Tibial artery (tissue), 4 donors: ENCODE measurements around the gene ROR2.
A peak's percentile ranks its signal among the peaks of the same experiment; 100 is the strongest.

Experiments
- DNase-seq, 2 donors: peaks; one replicate each; pipeline ENCODE4 v3.0.0-alpha.2; 2019
- H3K27ac ChIP-seq, 2 donors: fragments of 200-600 bp; sonication (generic) in 1 of 2; 1 replicate in 1 of 2; 2 replicates in 1 of 2; pipeline ENCODE4 v1.5.1; 2018 to 2019; ENCODE audit warnings: mild to moderate bottlenecking in 1 of 2
- H3K27me3 ChIP-seq, 2 donors: fragments of 200-600 bp; sonication (generic) in 1 of 2; one replicate each; pipeline versions ENCODE4 v1.5.1 to v1.6.0; 2016 to 2019
- H3K36me3 ChIP-seq, 3 donors: fragments of 200-600 bp; sonication (generic) in 2 of 3; one replicate each; pipeline ENCODE4 v1.5.1; 2016 to 2019; ENCODE audit warnings: mild to moderate bottlenecking in 2 of 3
- H3K4me1 ChIP-seq, 4 donors: fragments of 200-600 bp; sonication (generic) in 2 of 4; 1 replicate in 3 of 4; 2 replicates in 1 of 4; pipeline ENCODE4 v1.5.1; 2016 to 2019
- H3K4me3 ChIP-seq, 2 donors: fragments of 200-600 bp; sonication (generic) in 1 of 2; 1 replicate in 1 of 2; 2 replicates in 1 of 2; pipeline ENCODE4 v1.5.1; 2018 to 2019; ENCODE audit warnings: mild to moderate bottlenecking in 2 of 2
- H3K9me3 ChIP-seq, 3 donors: fragments of 200-600 bp; sonication (generic) in 1 of 3; one replicate each; pipeline ENCODE4 v1.5.1; 2016 to 2019
- intact Hi-C: fragments of 100-400 bp; cut with DNase I; formaldehyde crosslinking; loops from one replicate; pipeline ENCODE4 v1.15.0; 2023; ENCODE audit warnings: low total_unique reads
- TF ChIP-seq, protein P1 (sequence below), 2 experiments: fragments of 200-600 bp in 1 of 2; fragments of 450-650 bp in 1 of 2; IDR thresholded peaks; one replicate each; pipeline ENCODE4 v1.5.1; 2017 to 2019; ENCODE audit warnings: antibody characterized with exemption in 2 of 2, mild to moderate bottlenecking in 1 of 2, moderate library complexity in 1 of 2

ROR2 gene

GRCh38 chr9:91920630-91921350 lies 29.2 kb downstream of the ROR2 start:
- TF ChIP-seq, protein P1, sequence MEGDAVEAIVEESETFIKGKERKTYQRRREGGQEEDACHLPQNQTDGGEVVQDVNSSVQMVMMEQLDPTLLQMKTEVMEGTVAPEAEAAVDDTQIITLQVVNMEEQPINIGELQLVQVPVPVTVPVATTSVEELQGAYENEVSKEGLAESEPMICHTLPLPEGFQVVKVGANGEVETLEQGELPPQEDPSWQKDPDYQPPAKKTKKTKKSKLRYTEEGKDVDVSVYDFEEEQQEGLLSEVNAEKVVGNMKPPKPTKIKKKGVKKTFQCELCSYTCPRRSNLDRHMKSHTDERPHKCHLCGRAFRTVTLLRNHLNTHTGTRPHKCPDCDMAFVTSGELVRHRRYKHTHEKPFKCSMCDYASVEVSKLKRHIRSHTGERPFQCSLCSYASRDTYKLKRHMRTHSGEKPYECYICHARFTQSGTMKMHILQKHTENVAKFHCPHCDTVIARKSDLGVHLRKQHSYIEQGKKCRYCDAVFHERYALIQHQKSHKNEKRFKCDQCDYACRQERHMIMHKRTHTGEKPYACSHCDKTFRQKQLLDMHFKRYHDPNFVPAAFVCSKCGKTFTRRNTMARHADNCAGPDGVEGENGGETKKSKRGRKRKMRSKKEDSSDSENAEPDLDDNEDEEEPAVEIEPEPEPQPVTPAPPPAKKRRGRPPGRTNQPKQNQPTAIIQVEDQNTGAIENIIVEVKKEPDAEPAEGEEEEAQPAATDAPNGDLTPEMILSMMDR (IDR thresholded peaks at IDR 0.05), result no peak
- no peaks in the 10 kb centered on the region for H3K9me3 ChIP-seq
- no peak overlapping the region for H3K4me3 ChIP-seq
- no peak overlapping the region for H3K27ac ChIP-seq
- intact Hi-C loops, result no loop called here
- H3K27me3 ChIP-seq, result peaks cover 0 to 10% of the 10 kb centered on the region in 2 donors
- no peaks in the 10 kb centered on the region for H3K36me3 ChIP-seq
- DNase-seq, result no peak
- H3K4me1 ChIP-seq, result no peaks in the 10 kb centered on the region

DNA sequence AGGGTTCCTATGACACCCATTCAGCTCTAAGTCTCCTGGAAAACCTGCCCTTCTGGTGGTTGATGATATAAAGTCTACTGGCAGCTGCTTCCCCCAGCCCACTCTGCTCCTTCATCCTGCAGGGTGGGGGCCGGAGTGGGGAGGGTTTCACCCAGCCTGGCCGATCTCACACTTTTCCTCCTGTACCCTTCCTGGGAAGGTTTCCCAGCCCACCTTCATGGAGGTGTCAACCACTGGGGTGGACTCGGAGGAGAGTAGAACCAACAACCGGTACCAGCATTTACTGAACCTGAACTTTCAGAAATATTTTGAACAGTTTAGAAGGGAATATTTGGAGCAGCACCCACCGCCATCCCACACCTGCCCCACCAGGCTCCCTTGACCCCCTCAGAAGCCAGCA lies 30.4 kb downstream of the ROR2 start:
- TF ChIP-seq, protein P1 (IDR thresholded peaks at IDR 0.05), result no peak
- no peak for DNase-seq
- Histone ChIP-seq H3K4me3 (no peak overlapping the region), H3K27ac (no peak overlapping the region), H3K9me3 (no peaks in the 10 kb centered on the region), H3K27me3 (peaks cover 0 to 10% of the 10 kb centered on the region in 2 donors), H3K4me1 (no peaks in the 10 kb centered on the region), H3K36me3 (no peaks in the 10 kb centered on the region)
- intact Hi-C loops, result no loop called here

- no peaks in the 10 kb centered on the region for H3K9me3 ChIP-seq
- no peak overlapping the region for H3K27ac ChIP-seq
- DNase-seq, result peak in 1 of 2 donors; percentile 3
- intact Hi-C loops, result no loop called here
- H3K36me3 ChIP-seq, result no peaks in the 10 kb centered on the region
- TF ChIP-seq, protein P1 (IDR thresholded peaks at IDR 0.05), result no peak
- H3K27me3 ChIP-seq, result peaks cover 0 to 10% of the 10 kb centered on the region in 2 donors
- peaks cover 0 to 5% (median 0%) of the 10 kb centered on the region in 4 donors for H3K4me1 ChIP-seq
- no peak overlapping the region for H3K4me3 ChIP-seq
Measured at GRCh38 chr9:91917436-91917835, 32.6 kb downstream of the ROR2 start.

DNA sequence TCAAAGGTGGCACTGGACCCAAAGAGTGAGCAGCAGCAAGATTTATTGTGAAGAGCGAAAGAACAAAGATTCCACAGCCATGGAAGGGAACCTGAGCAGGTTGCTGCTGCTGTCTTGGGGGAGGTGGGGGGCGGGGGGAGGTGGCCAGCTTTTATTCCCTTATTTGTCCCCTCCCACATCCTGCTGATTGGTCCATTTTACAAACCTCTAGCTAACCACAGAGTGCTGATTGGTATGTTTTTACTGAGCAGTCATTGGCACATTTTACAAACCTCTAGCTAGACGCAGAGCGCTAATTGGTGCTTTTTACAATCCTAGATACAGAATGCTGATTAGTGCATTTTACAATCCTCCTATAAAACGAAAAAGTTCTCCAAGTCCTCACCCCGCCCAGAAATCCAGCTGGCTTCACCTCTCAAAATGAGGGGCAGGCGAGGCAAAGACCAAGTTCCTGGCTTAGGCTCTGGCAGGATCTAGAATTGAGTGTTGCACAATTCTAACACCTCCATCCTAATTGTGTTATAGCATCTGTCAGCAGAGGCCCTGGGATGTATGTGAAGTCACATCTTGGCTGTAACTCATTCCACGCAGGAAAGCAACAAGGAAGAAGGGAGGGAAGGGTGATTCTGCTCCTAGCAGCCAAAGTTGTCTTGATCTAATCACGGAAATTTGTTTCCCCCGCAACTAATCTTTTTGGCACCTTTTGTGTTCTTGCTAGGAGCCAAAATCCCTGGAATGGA lies 34.3 kb downstream of the ROR2 start:
- intact Hi-C loops, result no loop called here
- no peaks in the 10 kb centered on the region for H3K36me3 ChIP-seq
- no peak overlapping the region for H3K27ac ChIP-seq

GRCh38 chr9:91914937-91915336 lies 35.1 kb downstream of the ROR2 start:
- Histone ChIP-seq H3K9me3 (no peaks in the 10 kb centered on the region), H3K27me3 (peaks cover 0 to 10% of the 10 kb centered on the region in 2 donors), H3K27ac (no peak overlapping the region), H3K4me1 (peaks cover 0 to 5% (median 0%) of the 10 kb centered on the region in 4 donors), H3K4me3 (no peak overlapping the region), H3K36me3 (no peaks in the 10 kb centered on the region)
- no peak for DNase-seq
- TF ChIP-seq, protein P1 (IDR thresholded peaks at IDR 0.05), result no peak
- intact Hi-C loops, result no loop called here

More for the DNA sequence above, 34.3 kb downstream of the ROR2 start:
- peaks cover 0 to 10% of the 10 kb centered on the region in 2 donors for H3K27me3 ChIP-seq
- TF ChIP-seq, protein P1 (IDR thresholded peaks at IDR 0.05), result no peak
- DNase-seq, result no peak
- no peaks in the 10 kb centered on the region for H3K9me3 ChIP-seq
- H3K4me3 ChIP-seq, result no peak overlapping the region
- H3K4me1 ChIP-seq, result peaks cover 0 to 5% (median 0%) of the 10 kb centered on the region in 4 donors
